CD4-positive, alpha-beta T cell treated with Interleukin-17A for 1 hour (primary cell): Measurements from ENCODE around the gene RTN4IP1.
"Not testable (repeated sequence)": the region's sequence is repeated elsewhere in the genome, so short reads cannot be mapped to it uniquely, and the experiment has no call there.

Experiments used
- DNase-seq: peaks from one replicate; pipeline ENCODE4 v3.0.0-alpha.2; 2020

The RTN4IP1 gene, protein sequence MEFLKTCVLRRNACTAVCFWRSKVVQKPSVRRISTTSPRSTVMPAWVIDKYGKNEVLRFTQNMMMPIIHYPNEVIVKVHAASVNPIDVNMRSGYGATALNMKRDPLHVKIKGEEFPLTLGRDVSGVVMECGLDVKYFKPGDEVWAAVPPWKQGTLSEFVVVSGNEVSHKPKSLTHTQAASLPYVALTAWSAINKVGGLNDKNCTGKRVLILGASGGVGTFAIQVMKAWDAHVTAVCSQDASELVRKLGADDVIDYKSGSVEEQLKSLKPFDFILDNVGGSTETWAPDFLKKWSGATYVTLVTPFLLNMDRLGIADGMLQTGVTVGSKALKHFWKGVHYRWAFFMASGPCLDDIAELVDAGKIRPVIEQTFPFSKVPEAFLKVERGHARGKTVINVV

DNA sequence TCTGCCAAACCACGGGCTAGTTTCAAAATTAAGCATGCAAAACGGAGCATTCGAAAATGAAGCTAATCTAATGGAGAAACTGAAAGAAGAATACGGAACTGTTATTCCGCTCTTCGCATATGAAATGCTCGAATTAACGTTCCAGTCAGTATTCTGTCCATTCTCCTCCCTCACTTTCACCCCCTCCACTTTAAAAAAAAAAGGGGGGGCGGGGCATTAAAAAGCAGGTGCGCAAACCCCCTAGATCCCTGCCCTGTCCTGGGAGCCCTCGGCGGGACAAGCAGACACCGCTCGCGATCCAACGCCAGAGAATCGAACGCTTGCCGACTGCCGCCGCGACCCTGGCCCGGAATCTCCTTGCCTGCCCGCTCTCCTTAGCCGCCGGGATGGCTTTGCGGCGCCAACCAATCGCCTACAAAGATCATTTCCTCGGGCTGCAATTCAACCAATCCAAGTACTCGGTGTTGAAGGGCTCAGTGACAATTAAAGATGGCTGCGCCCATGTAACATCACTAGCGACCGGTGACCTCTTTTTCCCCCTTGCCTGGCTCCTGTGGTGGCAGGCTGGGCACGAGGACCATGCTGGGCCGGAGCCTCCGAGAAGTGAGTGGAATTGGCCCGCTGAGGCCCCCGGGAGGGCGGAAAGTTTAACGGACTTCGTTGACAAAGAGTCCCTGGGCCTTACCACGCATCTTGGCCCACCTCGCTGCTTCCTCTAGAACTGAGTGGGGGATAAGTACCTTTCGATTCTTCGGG, at the start of gene RTN4IP1, which contains the start of gene QRSL1:
Gene RTN4IP1 (minus strand): TSS at position 396 of the 756 bp plus-strand sequence. CDS start 477 bp downstream, outside the sequence.
Gene QRSL1 (plus strand): TSS at position 476 of the 756 bp plus-strand sequence. CDS start 104 bp downstream, at position 580.
- peak; percentile 96 for DNase-seq

DNA sequence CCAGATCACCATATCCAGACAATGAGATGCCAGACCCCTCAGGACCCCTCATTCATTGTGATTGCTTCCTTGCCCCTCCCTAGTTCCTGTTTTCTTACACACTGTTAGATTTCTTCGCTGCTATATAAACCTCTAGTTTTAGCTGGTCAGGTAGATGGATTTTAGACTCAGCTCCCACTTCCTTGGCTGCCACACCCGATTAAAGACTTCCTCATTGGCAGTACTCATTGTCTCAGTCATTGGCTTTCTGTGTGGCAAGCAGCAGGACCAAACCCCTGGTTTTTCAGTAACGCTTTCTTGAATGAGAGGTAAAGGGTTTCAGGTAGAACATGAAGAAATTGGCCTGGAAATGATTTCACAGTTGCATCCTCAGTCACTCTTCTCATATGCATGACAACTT, 48.0 kb upstream of the RTN4IP1 start:
- DNase-seq = no peak

DNA sequence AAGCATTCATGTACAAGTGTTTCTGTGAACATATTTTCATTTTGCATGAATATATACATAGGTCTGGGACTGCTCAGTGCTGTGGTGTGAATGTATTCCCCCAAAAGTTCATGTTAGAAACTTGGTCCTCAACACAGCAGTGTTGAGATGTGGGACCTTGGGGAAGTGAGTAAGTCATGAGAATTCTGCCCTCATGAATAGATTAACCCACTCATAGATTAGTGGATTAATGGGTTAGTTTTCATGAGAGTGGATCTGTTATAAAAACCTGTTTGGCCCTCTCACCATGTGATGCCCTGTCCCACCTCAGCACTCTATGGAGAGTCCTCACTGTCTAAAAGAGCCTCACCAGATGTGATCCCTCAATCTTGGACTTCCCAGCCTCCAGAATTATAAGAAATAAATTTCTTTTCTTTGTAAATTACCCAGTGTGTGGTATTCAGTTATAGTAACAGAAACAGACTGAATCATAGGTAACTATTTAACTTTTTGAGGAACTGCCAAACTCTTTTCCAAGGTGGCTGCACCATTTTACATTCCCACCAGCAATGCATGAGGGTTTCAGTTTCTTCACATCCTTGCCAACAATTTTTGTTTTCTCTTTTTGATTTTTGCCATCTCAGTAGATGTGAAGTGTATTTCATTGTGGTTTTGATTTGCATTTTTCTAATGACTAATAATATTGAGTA, 45.4 kb upstream of the RTN4IP1 start:
- no peak for DNase-seq

DNA sequence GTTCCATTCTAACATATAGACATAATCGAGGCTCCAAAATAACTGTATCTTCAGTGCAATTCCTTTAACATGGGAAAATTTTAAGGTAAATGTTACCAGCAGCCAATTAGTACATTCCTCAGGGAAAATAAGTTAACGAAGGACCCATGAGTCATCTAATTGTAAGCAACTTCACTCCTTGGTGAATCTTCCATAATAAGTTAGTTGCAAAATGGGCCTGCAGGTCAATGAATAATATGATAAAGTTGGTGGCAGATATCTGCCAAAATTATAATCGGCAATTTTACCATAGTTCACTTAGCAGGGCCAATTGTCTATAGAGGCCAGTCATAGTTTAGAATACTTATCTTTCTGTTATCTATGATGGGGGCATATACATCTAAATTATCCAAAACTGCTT, 42.4 kb upstream of the RTN4IP1 start:
- DNase-seq = no peak

DNA sequence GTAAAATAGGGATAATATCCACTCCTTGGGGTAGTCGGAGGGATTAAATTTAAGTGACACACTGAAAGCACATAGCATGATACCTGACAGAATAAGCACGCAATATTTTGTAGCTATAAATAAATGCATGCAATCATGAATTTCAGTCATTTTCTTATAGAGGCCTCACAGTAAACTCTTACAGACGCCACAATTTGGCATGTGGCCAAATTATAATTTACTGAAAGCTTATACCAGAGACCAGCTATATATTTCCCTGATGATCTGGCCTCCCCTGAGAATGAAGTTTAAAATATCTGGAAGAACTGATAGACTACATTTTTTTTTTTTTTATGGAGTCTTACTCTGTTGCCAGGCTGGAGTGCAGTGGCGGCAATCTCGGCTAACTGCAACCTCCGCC, 40.9 kb upstream of the RTN4IP1 start:
- no peak for DNase-seq

DNA sequence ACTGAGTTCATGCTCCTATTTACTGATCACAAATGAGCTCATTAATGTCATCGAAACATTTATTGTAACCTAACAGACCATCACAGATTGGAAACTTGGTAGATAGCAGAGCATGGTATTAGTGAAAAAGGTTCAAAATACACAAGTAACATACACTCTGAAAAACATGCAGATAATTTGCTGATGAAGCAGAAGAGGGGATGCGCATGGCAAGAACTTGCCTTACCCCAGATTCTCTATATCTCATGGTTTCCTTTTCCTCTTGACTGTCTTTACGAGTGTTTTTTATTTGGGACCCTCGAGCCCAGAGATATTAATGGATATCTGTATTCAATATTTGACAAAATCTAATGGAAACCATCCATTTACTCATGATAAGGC, 37.7 kb upstream of the RTN4IP1 start:
- no peak for DNase-seq

DNA sequence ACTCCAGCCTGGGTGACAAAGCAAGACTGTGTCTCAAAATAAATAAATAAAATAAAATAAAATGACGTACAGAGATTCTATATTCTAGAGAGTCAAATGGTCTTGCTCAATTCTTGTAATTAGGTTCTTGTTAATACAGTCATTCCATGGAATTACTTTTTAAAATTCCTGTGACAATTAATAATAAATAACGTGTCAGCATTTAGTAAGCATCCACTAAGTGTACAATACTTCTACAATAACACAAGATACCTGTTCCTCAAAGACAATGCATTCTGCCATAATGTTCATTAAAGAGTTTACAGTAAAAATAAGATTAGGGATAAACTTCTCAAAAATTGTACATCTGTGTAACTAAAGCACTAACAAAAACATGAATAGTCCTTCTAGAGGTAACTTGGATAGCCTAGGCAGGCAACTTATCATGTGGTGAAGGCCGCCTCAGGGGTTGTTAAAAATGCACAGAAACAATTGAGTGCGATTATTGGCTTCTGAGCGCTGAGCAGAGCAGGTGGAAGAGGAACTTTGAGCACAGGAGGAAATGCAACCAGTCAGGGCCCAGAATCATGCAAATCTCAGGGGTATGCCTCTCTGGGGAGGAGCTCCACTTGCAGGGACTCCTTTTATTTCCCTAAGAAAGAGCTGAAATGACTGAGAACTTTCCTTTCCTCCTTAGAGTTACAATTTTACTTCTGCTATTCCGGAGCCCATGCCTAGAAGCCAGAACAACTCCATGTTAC, 37.2 kb upstream of the RTN4IP1 start:
- no peak for DNase-seq

DNA sequence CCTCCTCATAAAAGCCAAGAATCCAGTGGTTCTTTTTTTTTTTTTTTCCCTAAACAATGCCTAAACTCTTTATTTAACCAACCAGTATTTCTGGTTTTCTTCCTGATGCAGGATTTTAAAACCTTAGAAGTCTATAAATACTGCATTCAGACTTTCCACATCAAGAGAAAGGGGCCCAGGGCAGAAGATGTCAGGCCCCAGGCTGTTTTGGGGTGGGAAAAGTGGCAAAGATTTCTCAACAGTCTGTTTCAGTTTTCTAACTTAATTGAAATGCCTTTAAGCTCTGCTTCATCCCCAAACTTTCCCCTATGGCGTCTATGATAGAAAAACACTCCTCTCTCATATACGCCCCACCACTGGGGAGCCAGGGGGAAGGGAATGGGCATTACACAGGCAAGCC, 33.2 kb upstream of the RTN4IP1 start:
- DNase-seq = no peak

DNA sequence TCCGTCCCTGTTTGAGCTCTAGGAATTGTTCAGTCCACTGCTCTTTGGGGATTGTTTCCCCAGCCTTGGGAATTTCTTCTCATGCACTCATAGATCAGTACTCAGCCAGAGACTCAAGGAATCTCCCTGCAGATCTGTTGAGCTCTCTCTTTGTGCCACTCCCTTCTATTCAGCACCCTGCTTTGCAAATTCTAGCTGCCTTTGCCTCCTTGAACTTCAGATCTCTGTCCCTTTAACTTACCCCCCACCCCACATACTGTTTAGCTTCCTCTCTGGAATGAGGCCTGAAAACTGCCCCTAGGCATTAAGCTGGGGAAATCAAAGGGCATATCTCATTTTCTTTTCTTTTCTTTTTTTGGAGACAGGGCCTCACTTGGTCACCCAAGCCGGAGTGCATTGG, 30.6 kb upstream of the RTN4IP1 start:
- DNase-seq = no peak

DNA sequence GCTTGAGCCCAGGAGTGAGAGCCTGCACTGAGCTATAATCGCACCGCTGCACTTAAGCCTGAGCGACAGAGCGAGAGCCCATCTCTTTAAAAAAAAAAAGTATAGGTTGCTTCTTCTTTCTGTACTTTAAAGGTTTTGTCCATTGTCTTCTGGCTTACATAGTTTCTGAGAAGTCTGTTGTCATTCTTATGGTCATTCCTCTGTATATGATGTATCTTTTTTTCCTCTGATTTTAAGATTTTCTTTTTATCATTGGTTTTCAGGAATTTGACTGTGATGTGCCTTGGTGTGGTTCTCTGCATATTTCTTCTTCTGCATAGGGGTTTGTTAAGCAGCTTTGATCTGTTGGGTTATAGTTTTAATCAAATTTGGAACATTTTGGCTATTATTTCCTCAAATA, 29.2 kb upstream of the RTN4IP1 start:
- no peak for DNase-seq

DNA sequence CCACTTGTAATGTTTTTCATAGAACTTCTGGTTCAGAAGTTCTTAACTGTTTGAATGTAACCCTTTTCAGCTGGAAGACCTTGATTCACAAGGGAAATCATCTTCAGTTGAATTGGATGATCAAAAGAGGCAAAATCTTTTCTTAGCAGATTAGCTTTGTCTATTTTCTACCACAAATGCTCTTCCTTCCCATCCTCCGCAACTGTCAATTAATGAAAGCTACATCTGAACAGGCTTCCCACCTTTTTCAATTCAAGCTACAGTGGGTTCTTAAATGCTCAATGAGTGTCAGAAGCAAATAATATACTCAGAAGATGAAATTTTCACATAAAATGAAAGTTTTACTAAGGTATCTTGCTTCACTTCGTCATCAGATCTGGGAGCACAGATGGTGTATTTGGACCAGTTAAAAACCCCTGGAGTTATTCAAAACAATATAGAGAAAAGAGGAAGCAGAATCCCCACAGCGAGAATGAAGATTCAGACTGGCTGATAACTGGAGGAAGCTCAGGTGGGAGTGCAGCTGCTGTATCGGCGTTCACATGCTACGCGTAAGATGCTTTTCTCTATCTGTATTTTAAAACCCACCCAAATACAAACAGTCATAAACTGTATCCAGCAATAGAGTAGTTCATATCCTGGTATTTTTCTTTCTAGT, 19.5 kb upstream of the RTN4IP1 start:
- no peak for DNase-seq

DNA sequence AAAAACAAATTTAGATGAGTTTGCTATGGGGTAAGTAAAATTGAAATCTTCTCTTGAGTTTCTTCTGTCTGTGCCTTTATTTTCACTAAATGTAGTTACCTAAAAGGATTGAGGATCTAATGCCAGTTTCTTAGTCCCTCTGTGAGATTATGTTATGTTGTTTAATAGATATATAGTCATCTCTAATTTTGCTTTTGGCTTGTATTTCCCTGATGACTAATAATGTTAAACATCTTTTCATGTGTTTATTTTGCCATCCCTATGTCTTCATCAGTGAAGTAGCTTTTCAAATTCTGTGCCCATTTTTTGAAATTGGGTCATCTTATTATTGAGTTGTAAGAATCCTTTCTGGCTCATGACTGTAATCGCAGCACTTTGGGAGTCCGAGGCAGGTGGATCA, 13.8 kb upstream of the RTN4IP1 start:
- no peak for DNase-seq

DNA sequence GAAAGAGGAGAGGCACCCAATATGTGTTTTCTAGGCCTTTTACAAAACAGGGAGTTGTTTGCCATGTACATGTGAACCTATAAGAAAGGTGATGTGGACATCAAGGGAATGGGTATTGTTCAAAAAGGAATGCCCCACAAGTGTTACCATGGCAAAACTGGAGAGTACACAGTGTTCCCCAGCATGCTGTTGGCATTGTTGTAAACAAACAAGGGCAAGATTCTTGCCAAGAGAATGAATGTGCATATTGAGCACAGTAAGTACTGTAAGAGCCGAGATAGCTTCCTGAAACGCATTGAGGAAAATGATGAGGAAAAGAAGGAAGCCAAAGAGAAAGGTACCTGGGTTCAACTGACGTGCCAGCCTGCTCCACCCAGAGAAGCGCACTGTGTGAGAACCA, 13.2 kb upstream of the RTN4IP1 start:
- DNase-seq = no peak

DNA sequence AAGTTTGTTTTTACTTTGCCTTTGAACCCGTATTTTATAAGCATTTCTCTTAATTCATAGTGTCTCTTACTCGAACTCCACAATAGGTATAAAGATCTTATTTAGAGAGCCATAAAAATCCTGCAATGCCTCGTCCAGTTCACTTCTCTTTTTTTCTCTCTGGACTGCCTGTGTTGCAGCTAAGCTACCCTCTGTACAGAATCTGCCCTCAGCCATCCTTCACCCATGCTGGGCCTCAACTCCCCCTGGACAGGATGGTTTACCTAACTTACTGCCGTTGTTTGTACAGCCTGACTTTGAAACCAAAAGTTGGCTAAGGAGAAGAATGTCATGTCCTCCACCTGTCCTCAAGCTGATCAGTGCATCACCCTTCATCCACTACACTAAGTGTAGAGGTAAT, 10.5 kb upstream of the RTN4IP1 start:
- DNase-seq = no peak

DNA sequence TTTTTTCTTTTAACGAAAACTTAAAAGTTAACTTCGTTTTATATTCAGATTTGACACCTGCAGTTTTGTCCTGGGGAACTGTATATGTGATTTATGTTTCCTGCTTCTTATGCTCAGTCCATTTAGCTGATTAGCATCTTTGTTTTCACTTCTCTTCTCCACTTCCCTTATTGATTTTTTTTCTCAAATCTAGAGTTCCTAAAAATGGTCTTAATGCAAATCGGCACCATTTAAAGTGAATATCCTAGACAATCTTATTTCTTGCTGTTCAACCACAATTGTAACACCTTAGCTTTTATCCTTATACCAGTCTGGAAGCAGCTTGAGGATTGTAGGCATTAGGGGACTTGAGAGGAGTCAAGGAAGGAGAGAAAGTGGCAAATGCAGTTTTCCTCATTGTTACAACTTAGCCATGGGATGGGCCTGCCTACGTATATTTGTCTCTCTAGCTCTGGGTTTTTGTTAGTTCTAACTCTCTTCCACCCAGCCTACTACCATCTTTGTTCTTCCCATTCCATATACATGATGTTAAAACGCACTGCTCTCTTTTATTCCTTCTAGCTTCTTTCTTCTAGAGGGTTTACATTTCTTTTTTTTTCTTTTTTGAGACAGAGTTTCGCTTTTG, 8.5 kb upstream of the RTN4IP1 start:
- no peak for DNase-seq

DNA sequence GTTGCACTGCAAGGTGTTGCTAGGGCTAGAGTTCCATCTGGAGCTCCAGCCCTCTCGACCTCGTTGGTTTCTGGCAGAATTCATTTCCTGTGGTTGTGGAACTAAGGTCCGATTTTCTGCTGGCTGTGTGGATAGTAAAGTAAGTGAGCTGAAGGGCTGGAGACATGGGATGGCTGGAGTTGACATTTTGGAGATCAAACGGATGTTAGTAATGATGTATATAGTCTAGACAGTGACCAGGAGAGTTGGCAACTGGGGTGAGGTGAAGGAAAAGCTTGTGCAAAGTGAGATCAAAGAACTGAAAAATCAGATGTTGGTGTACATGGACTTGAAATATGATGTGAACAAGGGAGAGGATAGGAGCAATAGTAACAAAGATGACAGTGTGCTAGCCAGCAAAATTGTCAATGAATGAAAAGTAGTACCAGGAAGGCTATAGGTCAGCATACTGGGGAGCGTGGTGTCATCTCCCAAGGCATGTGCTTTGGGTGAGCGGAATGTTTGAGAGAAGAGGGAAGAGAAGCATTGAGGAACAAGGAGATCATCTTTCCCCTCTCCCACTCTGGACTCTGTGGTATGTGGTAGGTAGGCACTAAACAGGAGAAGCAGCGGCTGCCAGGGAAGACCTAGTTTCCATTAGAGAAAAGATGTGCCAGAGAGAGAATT, 7.9 kb upstream of the RTN4IP1 start:
- DNase-seq = no peak

DNA sequence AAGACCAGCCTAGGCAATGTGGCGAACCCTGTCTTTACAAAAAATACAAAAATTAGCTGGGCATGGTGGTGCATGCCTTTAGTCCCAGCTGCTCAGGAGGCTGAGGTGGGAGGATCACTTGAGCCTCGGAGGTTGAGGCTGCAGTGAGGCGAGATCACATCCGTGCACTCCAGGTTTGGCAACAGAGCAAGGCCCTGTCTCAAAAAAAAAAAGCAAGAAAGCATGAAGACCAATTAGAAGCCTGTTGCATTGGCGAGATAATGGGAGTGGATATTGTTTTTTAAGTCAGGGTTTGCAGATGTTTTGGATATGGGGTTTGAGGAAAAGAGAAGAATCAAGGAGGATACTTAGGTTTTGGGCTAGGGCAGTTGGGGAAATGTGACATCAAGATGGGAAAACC, 5.3 kb upstream of the RTN4IP1 start:
- no peak for DNase-seq

DNA sequence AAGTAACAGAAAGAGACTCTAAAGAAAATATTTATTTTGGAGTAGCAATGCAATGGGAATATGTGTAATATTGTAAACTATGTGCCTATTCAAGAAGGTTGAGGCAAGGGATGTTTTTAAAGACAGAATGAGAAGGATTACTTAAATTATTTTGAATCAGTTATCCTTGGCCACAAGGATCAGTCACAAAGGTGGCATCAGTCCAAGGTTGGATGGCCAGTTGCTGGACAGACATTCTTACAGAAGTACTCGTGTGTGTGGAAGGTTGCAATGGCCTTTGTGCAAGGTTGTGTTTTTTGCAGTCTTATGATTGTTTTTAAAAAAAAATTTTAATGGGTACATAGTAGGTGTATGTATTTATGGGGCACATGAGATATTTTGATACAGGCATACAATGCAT, 2.0 kb upstream of the RTN4IP1 start:
- no peak for DNase-seq

DNA sequence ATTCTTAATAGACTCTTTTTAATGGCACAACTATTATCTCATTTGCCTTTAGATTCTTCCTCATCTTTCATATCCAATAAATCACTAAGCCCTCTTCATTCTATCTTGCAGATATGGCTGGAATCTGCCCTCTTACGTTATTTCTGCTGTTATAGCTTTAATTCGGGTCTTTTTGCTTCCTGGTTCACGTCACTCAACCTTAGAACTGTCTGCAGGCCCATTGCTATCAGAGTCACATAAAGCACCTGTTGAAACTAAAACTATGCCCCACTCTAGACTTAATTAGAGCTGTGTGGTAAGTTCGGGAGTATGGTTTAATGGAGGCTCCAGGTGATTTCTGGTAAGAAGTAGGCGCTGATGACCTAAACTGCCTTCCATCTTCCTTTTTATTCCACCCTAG, 1.1 kb upstream of the RTN4IP1 start:
- no peak for DNase-seq

DNA sequence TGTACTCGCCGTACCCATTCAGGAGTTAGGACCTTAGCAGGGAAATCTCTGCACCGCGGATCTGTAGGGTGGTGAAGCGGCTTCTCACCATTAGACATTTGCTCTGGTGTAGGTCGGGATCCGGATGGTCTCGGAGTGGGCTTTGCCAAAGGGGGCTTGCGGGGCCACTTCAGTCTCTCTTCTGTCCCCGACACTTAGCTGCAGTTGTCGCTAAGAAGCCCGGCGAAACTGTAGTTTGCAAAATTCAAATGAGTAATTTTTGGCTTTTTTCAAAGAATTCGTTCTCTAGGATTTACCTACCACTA, 513 bp upstream of the RTN4IP1 start:
- no peak for DNase-seq

DNA sequence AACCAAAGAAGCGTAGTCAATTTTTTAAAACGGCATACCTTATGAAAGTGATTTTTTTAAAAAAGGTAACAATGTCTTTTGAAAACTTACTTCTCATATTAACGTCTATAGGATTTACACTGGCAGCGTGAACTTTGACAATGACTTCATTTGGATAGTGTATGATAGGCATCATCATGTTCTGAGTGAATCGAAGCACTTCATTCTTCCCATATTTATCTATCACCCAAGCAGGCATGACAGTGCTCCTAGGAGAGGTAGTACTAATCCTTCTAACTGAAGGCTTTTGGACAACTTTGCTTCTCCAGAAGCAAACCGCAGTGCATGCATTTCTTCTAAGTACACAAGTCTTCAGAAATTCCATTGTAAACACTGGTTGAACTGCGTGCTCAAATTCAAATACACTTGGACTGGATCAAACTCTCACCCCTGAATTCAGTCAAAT, 618 bp downstream of the RTN4IP1 start:
- no peak for DNase-seq

DNA sequence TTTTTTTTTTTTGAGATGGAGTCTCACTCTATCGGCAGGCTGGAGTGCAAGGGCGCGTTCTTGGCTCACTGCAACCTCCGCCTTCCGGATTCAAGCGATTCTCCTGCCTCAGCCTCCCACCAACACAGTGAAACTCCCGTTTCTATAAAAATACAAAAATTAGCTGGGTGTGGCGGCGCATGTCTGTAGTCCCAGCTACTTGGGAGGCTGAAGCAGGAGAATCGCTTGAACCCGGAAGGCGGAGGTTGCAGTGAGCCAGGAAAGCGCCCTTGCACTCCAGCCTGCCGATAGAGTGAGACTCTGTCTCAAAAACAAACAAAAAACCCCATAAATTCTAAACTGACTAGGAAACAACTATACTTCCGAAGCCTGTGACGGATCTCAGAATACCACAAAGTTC, 1.5 kb downstream of the RTN4IP1 start:
- DNase-seq = not testable (repeated sequence)
